HG02610 (cell line): Measurements from ENCODE around the gene FYN.
A peak's percentile ranks its signal among the peaks of the same experiment; 100 is the strongest.

ENCODE experiments used
- ATAC-seq: cut with Tn5 transposase; IDR thresholded peaks from one replicate; pipeline ENCODE4 v1.9.1; 2021; ENCODE audit warnings: mild to moderate bottlenecking, moderate library complexity; ENCODE audit not compliant: unreplicated experiment

The FYN gene

GRCh38 chr6:111713236-111713635 lies 160.0 kb downstream of the FYN start:
- ATAC-seq = no peak

- no peak for ATAC-seq
Measured at GRCh38 chr6:111711984-111712752, 161.1 kb downstream of the FYN start.

- ATAC-seq = no peak
Measured at GRCh38 chr6:111711476-111711875, 161.8 kb downstream of the FYN start.

GRCh38 chr6:111710911-111711310 lies 162.3 kb downstream of the FYN start:
- ATAC-seq = no peak

- no peak for ATAC-seq
Measured at GRCh38 chr6:111710439-111710838, 162.8 kb downstream of the FYN start.

- peak; percentile 81 for ATAC-seq
Measured at GRCh38 chr6:111709615-111710398, 163.4 kb downstream of the FYN start.

- no peak for ATAC-seq
Measured at GRCh38 chr6:111709201-111709600, 164.1 kb downstream of the FYN start.

- no peak for ATAC-seq
Measured at GRCh38 chr6:111707773-111708172, 165.5 kb downstream of the FYN start.

GRCh38 chr6:111706841-111707391 lies 166.3 kb downstream of the FYN start:
- no peak for ATAC-seq

GRCh38 chr6:111703723-111704122 lies 169.5 kb downstream of the FYN start:
- ATAC-seq = no peak

- no peak for ATAC-seq
Measured at GRCh38 chr6:111702268-111702667, 171.0 kb downstream of the FYN start.

- ATAC-seq = no peak
Measured at GRCh38 chr6:111701146-111701545, 172.1 kb downstream of the FYN start.

- no peak for ATAC-seq
Measured at GRCh38 chr6:111700135-111700690, 173.0 kb downstream of the FYN start.

GRCh38 chr6:111699123-111699522 lies 174.1 kb downstream of the FYN start:
- no peak for ATAC-seq

GRCh38 chr6:111696814-111697213 lies 176.4 kb downstream of the FYN start:
- ATAC-seq = no peak

- ATAC-seq = no peak
Measured at GRCh38 chr6:111692327-111693164, 180.7 kb downstream of the FYN start.

- no peak for ATAC-seq
Measured at GRCh38 chr6:111691345-111692225, 181.7 kb downstream of the FYN start.

GRCh38 chr6:111689946-111690345 lies 183.3 kb downstream of the FYN start:
- no peak for ATAC-seq

- ATAC-seq = no peak
Measured at GRCh38 chr6:111689419-111689818, 183.8 kb downstream of the FYN start.

- ATAC-seq = no peak
Measured at GRCh38 chr6:111688331-111688730, 184.9 kb downstream of the FYN start.
